K562 (cell line): Measurements from ENCODE around the gene COL4A1. TPM values are rescaled to one million over a fixed set of nuclear protein-coding genes. Genes with fewer than 3 reads are reported as not detected.

ENCODE experiments used
- ATAC-seq: fragments of 200-7000 bp; cut with Tn5 transposase; 3 replicates; pipeline ENCODE4 v1.9.1; 2020; ENCODE audit warnings: moderate library complexity
- BruUV-seq: library from RNA; stranded (reverse); fragments of 400-500 nt; replicated peaks from 2 replicates; lab custom pipeline; 2021; lab: Mats Ljungman, UMichigan
- CTCF ChIA-PET: fragments of 300-600 bp; formaldehyde crosslinking; extraction: SDS; loops from one replicate; lab custom pipeline; 2021; ENCODE audit warnings: low intra/inter-chr PET ratio; lab: Yijun Ruan, JAX
- POLR2A ChIA-PET: fragments of 300-600, 350-650 bp; sonication (Branson Sonifier 250); formaldehyde crosslinking; extraction: SDS; loops from one replicate; lab custom pipeline; 2021; ENCODE audit warnings: antibody characterized with exemption, inconsistent platforms; lab: Yijun Ruan, JAX
- DNase-seq, 4 experiments: peaks; one replicate each; pipeline versions ENCODE4 v3.0.0 to v3.0.0-alpha.2; 2011 to 2018; ENCODE audit warnings: low spot score in 3 of 4, mixed read lengths in 3 of 4; ENCODE audit errors: extremely low read depth in 1 of 4
- FAIRE-seq: peaks from 2 replicates; lab custom pipeline; 2011; peaks lifted over from hg19 to GRCh38; lab: Jason Lieb, UNC
- H2AFZ ChIP-seq: 2 replicates; pipeline ENCODE4 v1.6.0; 2011; ENCODE audit warnings: low read depth, low read length, control low read depth, inconsistent platforms
- H3K27ac ChIP-seq: fragments of 200-600 bp; 3 replicates; pipeline ENCODE4 v1.8.0; 2011; ENCODE audit warnings: low read depth, mild to moderate bottlenecking, control low read depth, inconsistent platforms, low read length, moderate library complexity, mixed read lengths; ENCODE audit errors: extremely low read depth
- H3K27me3 ChIP-seq, 2 experiments: fragments of 300-600 bp in 1 of 2; 2 replicates in 1 of 2; 3 replicates in 1 of 2; pipeline versions ENCODE4 v1.6.0 to v1.8.0; 2011; ENCODE audit warnings: inconsistent platforms in 2 of 2, low read length in 2 of 2, mild to moderate bottlenecking in 1 of 2, mixed read lengths in 1 of 2, moderate library complexity in 1 of 2; ENCODE audit not compliant: control insufficient read depth in 2 of 2, insufficient read depth in 2 of 2
- H3K36me3 ChIP-seq: fragments of 300-600 bp; 3 replicates; pipeline ENCODE4 v1.8.0; 2011; ENCODE audit warnings: mild to moderate bottlenecking, low read length, inconsistent platforms; ENCODE audit not compliant: control insufficient read depth, insufficient read depth
- H3K4me1 ChIP-seq, 2 experiments: fragments of 200-600 bp in 1 of 2; replicated peaks in 1 of 2; 2 replicates in 1 of 2; 3 replicates in 1 of 2; pipeline versions ENCODE4 v1.5.1 to v1.8.0; 2011; ENCODE audit warnings: inconsistent platforms in 2 of 2, low read length in 2 of 2, mild to moderate bottlenecking in 1 of 2, mixed read lengths in 1 of 2, moderate library complexity in 1 of 2; ENCODE audit not compliant: control insufficient read depth in 2 of 2, insufficient read depth in 2 of 2
- H3K4me2 ChIP-seq: 2 replicates; pipeline ENCODE4 v1.6.1; 2011; ENCODE audit warnings: low read length, control low read depth, inconsistent platforms, mixed read lengths; ENCODE audit not compliant: insufficient read depth
- H3K4me3 ChIP-seq: fragments of 200-600 bp; sonication (generic), shearing (Covaris generic); 2 replicates; pipeline ENCODE4 v1.5.1; 2016; ENCODE audit warnings: control low read depth, inconsistent platforms
- H3K79me2 ChIP-seq: fragments of 200-600 bp; 3 replicates; pipeline ENCODE4 v1.8.0; 2011; ENCODE audit warnings: low read length, inconsistent platforms; ENCODE audit not compliant: control insufficient read depth, insufficient read depth
- H3K9ac ChIP-seq, 2 experiments: 2 replicates each; pipeline versions ENCODE4 v1.6.0 to v1.6.1; 2011; ENCODE audit warnings: low read depth in 2 of 2, low read length in 2 of 2, control low read depth in 1 of 2, inconsistent platforms in 1 of 2, mild to moderate bottlenecking in 1 of 2, mixed read lengths in 1 of 2; ENCODE audit not compliant: insufficient read depth in 1 of 2
- H3K9me1 ChIP-seq: one replicate; pipeline ENCODE4 v1.6.0; 2011; ENCODE audit warnings: inconsistent platforms, mild to moderate bottlenecking, low read length, moderate library complexity; ENCODE audit not compliant: control insufficient read depth, insufficient read depth
- H3K9me3 ChIP-seq: replicated peaks from 2 replicates; pipeline ENCODE4 v1.5.1; 2011; ENCODE audit warnings: low read depth, low read length, inconsistent platforms; ENCODE audit not compliant: control insufficient read depth, insufficient read depth
- H4K20me1 ChIP-seq: replicated peaks from 2 replicates; pipeline ENCODE4 v1.6.1; 2011; ENCODE audit warnings: low read length, inconsistent platforms, mixed read lengths; ENCODE audit not compliant: control insufficient read depth, insufficient read depth
- ARHGAP35 ChIP-seq: fragments of 450-650 bp; IDR thresholded peaks from 2 replicates; pipeline ENCODE4 v1.6.1; 2018; ENCODE audit not compliant: partially characterized antibody
- CBX5 ChIP-seq: IDR thresholded peaks from 2 replicates; pipeline ENCODE4 v1.6.1; 2014; ENCODE audit warnings: low read depth, borderline replicate concordance
- CREB1 ChIP-seq, 2 experiments: sonication (generic) in 1 of 2; formaldehyde crosslinking in 1 of 2; IDR thresholded peaks; 2 replicates each; pipeline versions ENCODE4 v1.6.1 to v1.8.0; 2012 to 2022; ENCODE audit warnings: inconsistent platforms in 1 of 2, mild to moderate bottlenecking in 1 of 2, missing genetic modification reagents in 1 of 2, moderate library complexity in 1 of 2
- MNT ChIP-seq, 2 experiments: fragments of 450-650 bp; conservative IDR thresholded peaks; 2 replicates each; pipeline ENCODE4 v1.6.1; 2017; ENCODE audit warnings: mild to moderate bottlenecking in 2 of 2, moderate library complexity in 2 of 2
- RBM22 ChIP-seq: fragments of 200-400 bp; formaldehyde crosslinking; IDR thresholded peaks from 2 replicates; pipeline ENCODE4 v1.6.1; 2018; ENCODE audit warnings: low read length, low read depth; ENCODE audit not compliant: poor library complexity, severe bottlenecking
- THRA ChIP-seq: fragments of 450-650 bp; IDR thresholded peaks from 2 replicates; pipeline ENCODE4 v1.6.1; 2017; ENCODE audit warnings: mild to moderate bottlenecking, moderate library complexity
- WGBS: fragments of 100-300 bp; shearing (Covaris generic); methylation state at CpG from one replicate; pipeline ENCODE4 v1.1.6; 2016; ENCODE audit warnings: low coverage, mixed read lengths; ENCODE audit not compliant: insufficient coverage; ENCODE audit errors: missing lambda C conversion rate; 5-methylcytosine and 5-hydroxymethylcytosine counted together
- in situ Hi-C: fragments of 300-500 bp; cut with MboI; formaldehyde crosslinking; loops from 4 replicates; pipeline ENCODE4 v1.15.0; 2018; ENCODE audit warnings: inconsistent platforms, mixed read lengths
- intact Hi-C: fragments of 100-400 bp; cut with micrococcal nuclease; formaldehyde crosslinking; loops from 2 replicates; pipeline ENCODE4 v1.14.2; 2022
- polyA plus RNA-seq, 8 experiments: library from polyadenylated mRNA; depleted of rRNA in 4 of 8; stranded (reverse) in 5 of 8; unstranded in 3 of 8; fragments of >200 nt; fragmentation: Nextera tagmentation in 2 of 8; fragmentation: Illumina TruSeq in 1 of 8; extraction: Ambion mirVana in 2 of 8; extraction: Trizol in 1 of 8; gene quantifications; 2 replicates each; pipeline versions ENCODE4 v1.2.1 to v1.2.3, GENCODE V29; 2011 to 2014; ENCODE audit warnings: inconsistent platforms in 1 of 8, missing spikeins in 1 of 8
- total RNA-seq, 7 experiments: library from RNA; depleted of rRNA in 6 of 7; stranded (reverse); fragments of >200 nt in 6 of 7; fragmentation: Illumina TruSeq in 2 of 7; extraction: Trizol in 2 of 7; gene quantifications; 2 replicates each; pipeline versions ENCODE4 v1.2.1 to v1.2.3, GENCODE V29; 2011 to 2021; ENCODE audit warnings: low replicate concordance in 1 of 7

The COL4A1 gene
- total and polyA plus RNA-seq, 9 of the 15 experiments (the other 6 are each of a cell fraction or from before 2014, with no cell fraction given), result 0.35 TPM; not detected in 8

- TF ChIP-seq THRA (no peak), CREB1 (IDR thresholded peaks at IDR 0.05) (no peak), CREB1 (CRISPR knock-in tag; IDR thresholded peaks at IDR 0.05) (no peak), RBM22 (no peak), CBX5 (no peak)
These were observed 39.7 kb upstream of the COL4A1 start (continued) for GRCh38 chr13:110346661-110347067.

GRCh38 chr13:110345701-110346100 lies 38.7 kb upstream of the COL4A1 start:
- POLR2A ChIA-PET, result no interaction called here
- 0% methylated on average over 4 of the region's 4 CpGs for WGBS
- Histone ChIP-seq H3K9ac (no peak overlapping the region), H3K4me2 (no peak overlapping the region), H3K4me1 (no peaks in the 10 kb centered on the region), H3K79me2 (no peaks in the 10 kb centered on the region), H3K36me3 (no peaks in the 10 kb centered on the region)
- DNase-seq, result no peak
- intact Hi-C loops (no loop called here), in situ Hi-C loops (no loop called here)
- TF ChIP-seq MNT (conservative IDR thresholded peaks at IDR 0.05) (no peak), ARHGAP35 (no peak)
- TF ChIP-seq, all 486 proteins: peak for 0
- H3K27me3 ChIP-seq, result peaks cover 0 to 50% of the 10 kb centered on the region in 2 experiments; a peak in 4 of 5 replicates
- no peaks in the 10 kb centered on the region for H3K9me1 ChIP-seq
- no peaks in the 10 kb centered on the region for H4K20me1 ChIP-seq
- H3K4me3 ChIP-seq, result no peak overlapping the region
- FAIRE-seq (no peak), ATAC-seq (no peak)
- no peak overlapping the region for H2AFZ ChIP-seq
- CTCF ChIA-PET, result no interaction called here
- H3K27ac ChIP-seq, result no peak overlapping the region
- H3K9me3 ChIP-seq, result no peaks in the 10 kb centered on the region
- no TSS peak for BruUV-seq
